Measurements from ENCODE around the gene KIF17.

- TF ChIP-seq CTCF (IDR thresholded peaks at IDR 0.05) (no peak), POLR2A (IDR thresholded peaks at IDR 0.05) (no peak)
These were observed 21.4 kb upstream of the KIF17 start for GRCh38 chr1:20739225-20739624.
